ENCODE results near the gene TBX19.

- no peak for TF ChIP-seq HDAC2 (IDR thresholded peaks at IDR 0.05)
- no peak for TF ChIP-seq TCF3 (IDR thresholded peaks at IDR 0.05; ENCODE audit: borderline replicate concordance, insufficient read depth, low read depth, low read length)
- TF ChIP-seq, protein P1, sequence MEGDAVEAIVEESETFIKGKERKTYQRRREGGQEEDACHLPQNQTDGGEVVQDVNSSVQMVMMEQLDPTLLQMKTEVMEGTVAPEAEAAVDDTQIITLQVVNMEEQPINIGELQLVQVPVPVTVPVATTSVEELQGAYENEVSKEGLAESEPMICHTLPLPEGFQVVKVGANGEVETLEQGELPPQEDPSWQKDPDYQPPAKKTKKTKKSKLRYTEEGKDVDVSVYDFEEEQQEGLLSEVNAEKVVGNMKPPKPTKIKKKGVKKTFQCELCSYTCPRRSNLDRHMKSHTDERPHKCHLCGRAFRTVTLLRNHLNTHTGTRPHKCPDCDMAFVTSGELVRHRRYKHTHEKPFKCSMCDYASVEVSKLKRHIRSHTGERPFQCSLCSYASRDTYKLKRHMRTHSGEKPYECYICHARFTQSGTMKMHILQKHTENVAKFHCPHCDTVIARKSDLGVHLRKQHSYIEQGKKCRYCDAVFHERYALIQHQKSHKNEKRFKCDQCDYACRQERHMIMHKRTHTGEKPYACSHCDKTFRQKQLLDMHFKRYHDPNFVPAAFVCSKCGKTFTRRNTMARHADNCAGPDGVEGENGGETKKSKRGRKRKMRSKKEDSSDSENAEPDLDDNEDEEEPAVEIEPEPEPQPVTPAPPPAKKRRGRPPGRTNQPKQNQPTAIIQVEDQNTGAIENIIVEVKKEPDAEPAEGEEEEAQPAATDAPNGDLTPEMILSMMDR (IDR thresholded peaks at IDR 0.05 in 2 of 3, conservative IDR thresholded peaks at IDR 0.05 in 1 of 3; ENCODE audit: control insufficient read depth in 2 of 3, extremely low read depth in 1 of 3, insufficient read depth in 1 of 3, low read depth in 3 of 3, low read length in 3 of 3): no peak
These were observed 6.6 kb downstream of the TBX19 start for GRCh38 chr1:168287237-168287664.
